H1 (cell line): Measurements from ENCODE around the gene BMI1. TPM values are rescaled to one million over a fixed set of nuclear protein-coding genes. Genes with fewer than 3 reads are reported as not detected.

Source experiments
- polyA plus RNA-seq, 7 experiments: library from polyadenylated mRNA; depleted of rRNA in 3 of 7; stranded (reverse) in 5 of 7; unstranded in 2 of 7; fragments of >200 nt in 5 of 7; fragments of 200-250 nt in 2 of 7; gene quantifications; 1 replicate in 5 of 7; 2 replicates in 1 of 7; 4 replicates in 1 of 7; pipeline versions ENCODE4 v1.2.1 to v1.2.3, GENCODE V29; 2011 to 2013; ENCODE audit warnings: missing spikeins in 2 of 7, mixed read lengths in 2 of 7
- small RNA-seq: library from polyadenylated mRNA; stranded (forward); fragments of <200 nt; extraction: miRNeasy Mini kit (QIAGEN cat#:217004); gene quantifications from one replicate; pipeline ENCODE3, GENCODE V24; 2013; ENCODE audit not compliant: insufficient read depth
- total RNA-seq: library from RNA; stranded (reverse); fragmentation: NEBNext Ultra II Directional; extraction: Animal tissue kit (Norgen Biotek cat#: 25700); gene quantifications from 2 replicates; pipeline ENCODE4 v1.2.1, GENCODE V29; 2021

BMI1 gene
- total and polyA plus RNA-seq, 2 of the 8 experiments (the other 6 are each of a cell fraction or from before 2014, with no cell fraction given) = 2.8 to 10.7 TPM

Small RNAs within 50 kb of the gene (small RNA-seq; reads per million reads assigned to genes)
- gene AL158211.3 = not detected

Other genes with a start within 250 kb of the BMI1 start
- gene EBLN1, start 103.1 kb upstream of the BMI1 start, total RNA-seq = not detected in 2 replicates
- gene EBLN1, start 103.1 kb upstream of the BMI1 start, polyA plus RNA-seq (2011; rRNA removed) = not detected in 2 replicates
- gene COMMD3, start 4.7 kb upstream of the BMI1 start, total RNA-seq = 2.3 and 2.7 TPM in 2 replicates
- gene COMMD3, start 4.7 kb upstream of the BMI1 start, polyA plus RNA-seq (2011; rRNA removed) = 0.94 and 2.7 TPM in 2 replicates
- 0.34 TPM in 1 of 2 replicates, not detected in the other for gene SPAG6, start 24.4 kb downstream of the BMI1 start, total RNA-seq
- gene SPAG6, start 24.4 kb downstream of the BMI1 start, polyA plus RNA-seq (2011; rRNA removed) = 0.14 TPM in 2 replicates